PC-9 (cell line): Measurements from ENCODE around the gene CNTNAP5.

ENCODE experiments used
- EZH2 ChIP-seq: fragments of 200-600 bp; sonication (generic); IDR thresholded peaks from 2 replicates; pipeline ENCODE4 v1.8.0; 2017; ENCODE audit warnings: antibody characterized with exemption, low read depth
- TF ChIP-seq, protein P1 (sequence below): fragments of 200-600 bp; sonication (generic); conservative IDR thresholded peaks from 2 replicates; pipeline ENCODE4 v1.6.1; 2017; ENCODE audit warnings: mixed run types, antibody characterized with exemption, mild to moderate bottlenecking, moderate library complexity

DNA sequence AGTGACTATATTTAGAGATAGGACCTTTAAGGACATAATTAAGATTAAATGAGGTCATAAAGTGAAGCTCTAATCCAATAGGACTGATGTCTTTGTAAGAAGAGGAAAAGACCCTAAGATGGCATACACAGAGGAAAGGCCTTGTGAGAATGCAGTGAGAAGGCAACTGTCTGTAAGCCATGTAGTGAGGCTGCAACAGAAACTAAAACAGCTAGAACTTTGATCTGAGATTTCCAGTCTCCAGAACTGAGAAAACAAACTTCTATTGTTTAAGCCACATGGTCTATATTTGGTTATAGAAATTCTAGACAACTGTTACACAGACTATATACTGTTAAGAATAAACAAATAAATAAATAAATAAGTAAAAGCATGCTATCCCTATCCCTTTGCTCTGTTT, 276.8 kb downstream of the CNTNAP5 start:
- TF ChIP-seq, protein P1, sequence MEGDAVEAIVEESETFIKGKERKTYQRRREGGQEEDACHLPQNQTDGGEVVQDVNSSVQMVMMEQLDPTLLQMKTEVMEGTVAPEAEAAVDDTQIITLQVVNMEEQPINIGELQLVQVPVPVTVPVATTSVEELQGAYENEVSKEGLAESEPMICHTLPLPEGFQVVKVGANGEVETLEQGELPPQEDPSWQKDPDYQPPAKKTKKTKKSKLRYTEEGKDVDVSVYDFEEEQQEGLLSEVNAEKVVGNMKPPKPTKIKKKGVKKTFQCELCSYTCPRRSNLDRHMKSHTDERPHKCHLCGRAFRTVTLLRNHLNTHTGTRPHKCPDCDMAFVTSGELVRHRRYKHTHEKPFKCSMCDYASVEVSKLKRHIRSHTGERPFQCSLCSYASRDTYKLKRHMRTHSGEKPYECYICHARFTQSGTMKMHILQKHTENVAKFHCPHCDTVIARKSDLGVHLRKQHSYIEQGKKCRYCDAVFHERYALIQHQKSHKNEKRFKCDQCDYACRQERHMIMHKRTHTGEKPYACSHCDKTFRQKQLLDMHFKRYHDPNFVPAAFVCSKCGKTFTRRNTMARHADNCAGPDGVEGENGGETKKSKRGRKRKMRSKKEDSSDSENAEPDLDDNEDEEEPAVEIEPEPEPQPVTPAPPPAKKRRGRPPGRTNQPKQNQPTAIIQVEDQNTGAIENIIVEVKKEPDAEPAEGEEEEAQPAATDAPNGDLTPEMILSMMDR, result no peak
- no peak for TF ChIP-seq EZH2
